GM23338 (cell line): Measurements from ENCODE around the gene NKX6-1. TPM values are rescaled to one million over a fixed set of nuclear protein-coding genes. Genes with fewer than 3 reads are reported as not detected.

Source experiments
- CREB1 ChIP-seq: fragments of 250-450 bp; sonication (Bioruptor Pico); IDR thresholded peaks from 2 replicates; pipeline ENCODE4 v1.5.0; 2020; ENCODE audit warnings: low read depth, mild to moderate bottlenecking, moderate library complexity
- EZH2 ChIP-seq: fragments of 200-600 bp; sonication (generic); IDR thresholded peaks from one replicate; pipeline ENCODE4 v1.8.0; 2017; ENCODE audit warnings: antibody characterized with exemption, mild to moderate bottlenecking, low read depth; ENCODE audit not compliant: unreplicated experiment
- EZH2phosphoT487 ChIP-seq: fragments of 200-600 bp; sonication (generic); IDR thresholded peaks from one replicate; pipeline ENCODE4 v1.8.1; 2018; ENCODE audit warnings: antibody characterized with exemption; ENCODE audit not compliant: unreplicated experiment
- JUNB ChIP-seq: IDR thresholded peaks from one replicate; pipeline ENCODE4 v1.6.1; 2016; ENCODE audit warnings: antibody characterized with exemption; ENCODE audit not compliant: unreplicated experiment
- NANOG ChIP-seq: IDR thresholded peaks from 2 replicates; pipeline ENCODE4 v1.6.1; 2016; ENCODE audit warnings: antibody characterized with exemption, borderline replicate concordance
- STAT1 ChIP-seq: IDR thresholded peaks from one replicate; pipeline ENCODE4 v1.6.1; 2016; ENCODE audit warnings: antibody characterized with exemption; ENCODE audit not compliant: unreplicated experiment
- ZNF114 ChIP-seq: fragments of 250-450 bp; sonication (Bioruptor Pico); IDR thresholded peaks from 2 replicates; pipeline ENCODE4 v1.5.0; 2020; ENCODE audit warnings: mild to moderate bottlenecking, moderate library complexity
- ZNF331 ChIP-seq: fragments of 250-450 bp; sonication (Bioruptor Pico); IDR thresholded peaks from 2 replicates; pipeline ENCODE4 v1.5.0; 2020; ENCODE audit warnings: low read depth, mild to moderate bottlenecking, moderate library complexity
- polyA plus RNA-seq: library from polyadenylated mRNA; unstranded; fragments of >200 nt; fragmentation: Nextera tagmentation; extraction: Ambion mirVana; gene quantifications from 2 replicates; pipeline ENCODE4 v1.2.1, GENCODE V29; 2016
- total RNA-seq: library from RNA; depleted of rRNA; stranded (reverse); fragments of >200 nt; shearing (Covaris generic); gene quantifications from 2 replicates; pipeline ENCODE4 v1.2.3, GENCODE V29; 2014
- TF ChIP-seq, protein P1 (sequence below): fragments of 250-450 bp; sonication (Bioruptor Pico); IDR thresholded peaks from 2 replicates; pipeline ENCODE4 v1.5.0; 2020; ENCODE audit warnings: mild to moderate bottlenecking, moderate library complexity
- TF ChIP-seq, protein P2 (sequence below): IDR thresholded peaks from one replicate; pipeline ENCODE4 v1.6.1; 2018; ENCODE audit warnings: antibody characterized with exemption; ENCODE audit not compliant: unreplicated experiment

NKX6-1 gene
- total and polyA plus RNA-seq, 2 experiments from 2014 or later = 0.07 TPM; not detected in 1

DNA sequence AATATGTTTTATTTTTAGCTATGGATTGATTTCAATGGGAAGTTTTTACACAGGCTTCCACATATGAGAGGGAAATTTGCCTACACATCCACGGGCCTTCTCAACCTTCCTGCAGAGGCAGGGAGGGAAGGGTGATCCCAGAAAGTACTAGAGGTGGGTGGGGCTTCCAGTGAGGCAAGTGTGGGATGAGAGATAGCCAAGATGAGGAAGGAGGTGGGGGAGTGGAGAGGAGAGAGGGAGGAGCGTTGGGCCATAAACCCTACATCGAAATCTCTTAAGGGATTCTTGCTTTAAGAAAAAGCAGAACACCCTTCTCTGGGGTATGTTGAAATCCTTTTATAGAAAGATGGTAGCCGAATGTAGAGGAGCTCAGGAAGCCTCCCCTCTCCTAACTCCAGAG is 19.0 kb downstream of the NKX6-1 start (continued):
- TF ChIP-seq, protein P1, sequence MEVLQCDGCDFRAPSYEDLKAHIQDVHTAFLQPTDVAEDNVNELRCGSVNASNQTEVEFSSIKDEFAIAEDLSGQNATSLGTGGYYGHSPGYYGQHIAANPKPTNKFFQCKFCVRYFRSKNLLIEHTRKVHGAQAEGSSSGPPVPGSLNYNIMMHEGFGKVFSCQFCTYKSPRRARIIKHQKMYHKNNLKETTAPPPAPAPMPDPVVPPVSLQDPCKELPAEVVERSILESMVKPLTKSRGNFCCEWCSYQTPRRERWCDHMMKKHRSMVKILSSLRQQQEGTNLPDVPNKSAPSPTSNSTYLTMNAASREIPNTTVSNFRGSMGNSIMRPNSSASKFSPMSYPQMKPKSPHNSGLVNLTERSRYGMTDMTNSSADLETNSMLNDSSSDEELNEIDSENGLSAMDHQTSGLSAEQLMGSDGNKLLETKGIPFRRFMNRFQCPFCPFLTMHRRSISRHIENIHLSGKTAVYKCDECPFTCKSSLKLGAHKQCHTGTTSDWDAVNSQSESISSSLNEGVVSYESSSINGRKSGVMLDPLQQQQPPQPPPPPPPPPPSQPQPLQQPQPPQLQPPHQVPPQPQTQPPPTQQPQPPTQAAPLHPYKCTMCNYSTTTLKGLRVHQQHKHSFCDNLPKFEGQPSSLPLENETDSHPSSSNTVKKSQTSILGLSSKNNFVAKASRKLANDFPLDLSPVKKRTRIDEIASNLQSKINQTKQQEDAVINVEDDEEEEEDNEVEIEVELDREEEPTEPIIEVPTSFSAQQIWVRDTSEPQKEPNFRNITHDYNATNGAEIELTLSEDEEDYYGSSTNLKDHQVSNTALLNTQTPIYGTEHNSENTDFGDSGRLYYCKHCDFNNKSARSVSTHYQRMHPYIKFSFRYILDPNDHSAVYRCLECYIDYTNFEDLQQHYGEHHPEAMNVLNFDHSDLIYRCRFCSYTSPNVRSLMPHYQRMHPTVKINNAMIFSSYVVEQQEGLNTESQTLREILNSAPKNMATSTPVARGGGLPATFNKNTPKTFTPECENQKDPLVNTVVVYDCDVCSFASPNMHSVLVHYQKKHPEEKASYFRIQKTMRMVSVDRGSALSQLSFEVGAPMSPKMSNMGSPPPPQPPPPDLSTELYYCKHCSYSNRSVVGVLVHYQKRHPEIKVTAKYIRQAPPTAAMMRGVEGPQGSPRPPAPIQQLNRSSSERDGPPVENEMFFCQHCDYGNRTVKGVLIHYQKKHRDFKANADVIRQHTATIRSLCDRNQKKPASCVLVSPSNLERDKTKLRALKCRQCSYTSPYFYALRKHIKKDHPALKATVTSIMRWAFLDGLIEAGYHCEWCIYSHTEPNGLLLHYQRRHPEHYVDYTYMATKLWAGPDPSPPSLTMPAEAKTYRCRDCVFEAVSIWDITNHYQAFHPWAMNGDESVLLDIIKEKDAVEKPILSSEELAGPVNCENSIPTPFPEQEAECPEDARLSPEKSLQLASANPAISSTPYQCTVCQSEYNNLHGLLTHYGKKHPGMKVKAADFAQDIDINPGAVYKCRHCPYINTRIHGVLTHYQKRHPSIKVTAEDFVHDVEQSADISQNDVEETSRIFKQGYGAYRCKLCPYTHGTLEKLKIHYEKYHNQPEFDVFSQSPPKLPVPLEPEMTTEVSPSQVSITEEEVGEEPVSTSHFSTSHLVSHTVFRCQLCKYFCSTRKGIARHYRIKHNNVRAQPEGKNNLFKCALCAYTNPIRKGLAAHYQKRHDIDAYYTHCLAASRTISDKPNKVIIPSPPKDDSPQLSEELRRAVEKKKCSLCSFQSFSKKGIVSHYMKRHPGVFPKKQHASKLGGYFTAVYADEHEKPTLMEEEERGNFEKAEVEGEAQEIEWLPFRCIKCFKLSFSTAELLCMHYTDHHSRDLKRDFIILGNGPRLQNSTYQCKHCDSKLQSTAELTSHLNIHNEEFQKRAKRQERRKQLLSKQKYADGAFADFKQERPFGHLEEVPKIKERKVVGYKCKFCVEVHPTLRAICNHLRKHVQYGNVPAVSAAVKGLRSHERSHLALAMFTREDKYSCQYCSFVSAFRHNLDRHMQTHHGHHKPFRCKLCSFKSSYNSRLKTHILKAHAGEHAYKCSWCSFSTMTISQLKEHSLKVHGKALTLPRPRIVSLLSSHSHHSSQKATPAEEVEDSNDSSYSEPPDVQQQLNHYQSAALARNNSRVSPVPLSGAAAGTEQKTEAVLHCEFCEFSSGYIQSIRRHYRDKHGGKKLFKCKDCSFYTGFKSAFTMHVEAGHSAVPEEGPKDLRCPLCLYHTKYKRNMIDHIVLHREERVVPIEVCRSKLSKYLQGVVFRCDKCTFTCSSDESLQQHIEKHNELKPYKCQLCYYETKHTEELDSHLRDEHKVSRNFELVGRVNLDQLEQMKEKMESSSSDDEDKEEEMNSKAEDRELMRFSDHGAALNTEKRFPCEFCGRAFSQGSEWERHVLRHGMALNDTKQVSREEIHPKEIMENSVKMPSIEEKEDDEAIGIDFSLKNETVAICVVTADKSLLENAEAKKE = no peak
- TF ChIP-seq ZNF331 (no peak), JUNB (no peak), EZH2 (no peak), STAT1 (no peak), EZH2phosphoT487 (no peak), ZNF114 (CRISPR knock-in tag) (no peak), NANOG (no peak), CREB1 (CRISPR knock-in tag) (no peak)
- TF ChIP-seq, protein P2, sequence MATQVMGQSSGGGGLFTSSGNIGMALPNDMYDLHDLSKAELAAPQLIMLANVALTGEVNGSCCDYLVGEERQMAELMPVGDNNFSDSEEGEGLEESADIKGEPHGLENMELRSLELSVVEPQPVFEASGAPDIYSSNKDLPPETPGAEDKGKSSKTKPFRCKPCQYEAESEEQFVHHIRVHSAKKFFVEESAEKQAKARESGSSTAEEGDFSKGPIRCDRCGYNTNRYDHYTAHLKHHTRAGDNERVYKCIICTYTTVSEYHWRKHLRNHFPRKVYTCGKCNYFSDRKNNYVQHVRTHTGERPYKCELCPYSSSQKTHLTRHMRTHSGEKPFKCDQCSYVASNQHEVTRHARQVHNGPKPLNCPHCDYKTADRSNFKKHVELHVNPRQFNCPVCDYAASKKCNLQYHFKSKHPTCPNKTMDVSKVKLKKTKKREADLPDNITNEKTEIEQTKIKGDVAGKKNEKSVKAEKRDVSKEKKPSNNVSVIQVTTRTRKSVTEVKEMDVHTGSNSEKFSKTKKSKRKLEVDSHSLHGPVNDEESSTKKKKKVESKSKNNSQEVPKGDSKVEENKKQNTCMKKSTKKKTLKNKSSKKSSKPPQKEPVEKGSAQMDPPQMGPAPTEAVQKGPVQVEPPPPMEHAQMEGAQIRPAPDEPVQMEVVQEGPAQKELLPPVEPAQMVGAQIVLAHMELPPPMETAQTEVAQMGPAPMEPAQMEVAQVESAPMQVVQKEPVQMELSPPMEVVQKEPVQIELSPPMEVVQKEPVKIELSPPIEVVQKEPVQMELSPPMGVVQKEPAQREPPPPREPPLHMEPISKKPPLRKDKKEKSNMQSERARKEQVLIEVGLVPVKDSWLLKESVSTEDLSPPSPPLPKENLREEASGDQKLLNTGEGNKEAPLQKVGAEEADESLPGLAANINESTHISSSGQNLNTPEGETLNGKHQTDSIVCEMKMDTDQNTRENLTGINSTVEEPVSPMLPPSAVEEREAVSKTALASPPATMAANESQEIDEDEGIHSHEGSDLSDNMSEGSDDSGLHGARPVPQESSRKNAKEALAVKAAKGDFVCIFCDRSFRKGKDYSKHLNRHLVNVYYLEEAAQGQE = no peak
